SJCRH30 (cell line): ENCODE data around the gene SCGN. TPM values are rescaled to one million over a fixed set of nuclear protein-coding genes. Genes with fewer than 3 reads are reported as not detected.
"Not testable (repeated sequence)": the region's sequence is repeated elsewhere in the genome, so short reads cannot be mapped to it uniquely, and the experiment has no call there.

ENCODE experiments used
- DNase-seq, 2 experiments: peaks; one replicate each; pipeline ENCODE4 v3.0.0-alpha.2; 2015 to 2020
- H3K27ac ChIP-seq: fragments of 250-450 bp; sonication (Bioruptor Pico); 2 replicates; pipeline ENCODE4 v1.5.1; 2020; ENCODE audit warnings: mild to moderate bottlenecking, moderate library complexity
- H3K27me3 ChIP-seq: fragments of 250-450 bp; sonication (Bioruptor Pico); 2 replicates; pipeline ENCODE4 v1.5.1; 2020; ENCODE audit warnings: mild to moderate bottlenecking, moderate library complexity
- H3K36me3 ChIP-seq: fragments of 250-450 bp; sonication (Bioruptor Pico); 2 replicates; pipeline ENCODE4 v1.5.1; 2020; ENCODE audit warnings: mild to moderate bottlenecking, moderate library complexity
- H3K4me1 ChIP-seq: fragments of 250-450 bp; sonication (Bioruptor Pico); 2 replicates; pipeline ENCODE4 v1.5.1; 2020; ENCODE audit warnings: mild to moderate bottlenecking, moderate library complexity
- H3K4me3 ChIP-seq: fragments of 250-450 bp; sonication (Bioruptor Pico); 2 replicates; pipeline ENCODE4 v1.5.1; 2020; ENCODE audit warnings: mild to moderate bottlenecking, moderate library complexity
- H3K9me3 ChIP-seq: fragments of 250-450 bp; sonication (Bioruptor Pico); replicated peaks from 2 replicates; pipeline ENCODE4 v1.5.1; 2020; ENCODE audit warnings: mild to moderate bottlenecking, moderate library complexity
- total RNA-seq: library from RNA; depleted of rRNA; stranded (reverse); fragments of >200 nt; shearing (Covaris generic); gene quantifications from 2 replicates; pipeline ENCODE4 v1.2.3, GENCODE V29; 2014; rRNA removed

The SCGN gene
- total RNA-seq, 1 experiment from 2014 or later = not detected

DNA sequence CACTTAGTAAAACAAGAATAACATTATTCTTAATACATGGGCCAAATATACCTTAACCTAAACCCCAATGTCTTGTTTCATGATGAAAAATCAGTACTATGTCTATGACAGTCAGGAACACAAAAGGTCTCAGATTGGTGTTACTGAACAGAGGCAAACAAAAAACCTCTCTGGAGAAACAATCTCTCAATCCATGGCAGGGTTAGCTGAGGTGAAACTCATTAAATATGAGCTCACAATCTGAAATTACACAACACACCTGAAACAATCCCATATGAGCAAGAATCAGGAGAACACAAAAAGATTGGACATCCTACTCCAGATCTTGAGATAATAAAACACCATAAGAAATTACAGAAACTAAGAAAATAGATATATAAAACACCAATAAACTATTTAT, 96.0 kb downstream of the SCGN start:
- no peaks in the 10 kb centered on the region for H3K9me3 ChIP-seq
- H3K27ac ChIP-seq = no peak overlapping the region
- H3K36me3 ChIP-seq = no peaks in the 10 kb centered on the region
- no peaks in the 10 kb centered on the region for H3K4me1 ChIP-seq
- H3K27me3 ChIP-seq = no peaks in the 10 kb centered on the region
- no peak for DNase-seq
- H3K4me3 ChIP-seq = no peak overlapping the region

DNA sequence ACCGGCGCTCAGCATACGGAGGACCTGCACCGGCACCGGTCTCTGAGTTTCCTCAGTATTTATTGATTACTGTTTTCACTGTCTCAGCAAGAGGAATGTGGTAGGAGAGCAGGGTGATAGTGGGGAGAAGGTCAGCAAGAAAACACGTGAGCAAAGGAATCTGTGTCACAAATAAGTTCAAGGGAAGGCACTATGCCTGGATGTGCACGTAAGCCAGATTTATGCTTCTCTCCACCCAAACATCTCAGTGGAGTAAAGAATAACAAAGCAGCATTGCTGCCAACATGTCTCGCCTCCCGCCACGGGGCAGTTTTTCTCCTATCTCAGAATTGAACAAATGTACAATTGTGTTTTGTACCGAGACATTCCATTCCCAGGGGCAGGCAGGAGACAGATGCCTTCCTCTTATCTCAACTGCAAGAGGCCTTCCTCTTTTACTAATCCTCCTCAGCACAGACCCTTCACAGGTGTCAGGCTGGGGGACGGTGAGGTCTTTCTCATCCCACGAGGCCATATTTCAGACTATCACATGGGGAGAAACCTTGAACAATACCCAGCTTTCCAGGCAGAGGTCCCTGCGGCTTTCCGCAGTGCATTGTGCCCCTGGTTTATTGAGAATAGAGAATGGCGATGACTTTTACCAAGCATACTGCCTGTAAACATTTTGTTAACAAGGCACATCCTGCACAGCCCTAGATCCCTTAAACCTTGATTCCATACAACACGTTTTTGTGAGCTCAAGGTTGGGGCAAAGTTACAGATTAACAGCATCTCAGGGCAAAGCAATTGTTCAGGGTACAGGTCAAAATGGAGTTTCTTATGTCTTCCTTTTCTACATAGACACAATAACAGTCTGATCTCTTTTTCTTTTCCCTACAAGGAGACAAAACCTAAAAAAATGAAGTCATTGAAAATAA, 96.8 kb downstream of the SCGN start:
- H3K9me3 ChIP-seq, H3K27me3 ChIP-seq, H3K4me1 ChIP-seq, H3K36me3 ChIP-seq, H3K27ac ChIP-seq, H3K4me3 ChIP-seq: not testable (repeated sequence)
- DNase-seq = peak in 1 of 2 experiments; percentile 2

DNA sequence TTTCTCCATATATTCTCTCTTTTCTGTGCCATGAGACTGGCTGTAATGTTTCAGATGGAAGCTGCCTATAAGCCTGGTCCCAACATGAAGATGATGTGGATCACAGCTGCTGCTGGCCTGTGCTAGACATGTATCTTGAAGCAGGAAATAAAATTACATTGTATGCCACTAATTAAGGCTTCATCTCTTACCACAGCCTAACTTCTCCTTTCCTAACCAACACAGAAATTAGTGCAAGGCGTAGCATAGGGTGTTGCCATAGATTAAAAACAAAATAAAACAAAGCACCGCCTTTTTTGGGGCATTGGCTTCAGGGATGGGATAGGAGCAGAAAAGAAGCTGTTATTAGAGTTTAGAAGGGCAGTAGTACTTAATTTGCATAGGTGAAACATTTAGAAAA, 97.8 kb downstream of the SCGN start:
- Histone ChIP-seq H3K4me1 (no peaks in the 10 kb centered on the region), H3K27me3 (no peaks in the 10 kb centered on the region), H3K27ac (no peak overlapping the region), H3K36me3 (no peaks in the 10 kb centered on the region), H3K4me3 (no peak overlapping the region), H3K9me3 (no peaks in the 10 kb centered on the region)
- no peak for DNase-seq

DNA sequence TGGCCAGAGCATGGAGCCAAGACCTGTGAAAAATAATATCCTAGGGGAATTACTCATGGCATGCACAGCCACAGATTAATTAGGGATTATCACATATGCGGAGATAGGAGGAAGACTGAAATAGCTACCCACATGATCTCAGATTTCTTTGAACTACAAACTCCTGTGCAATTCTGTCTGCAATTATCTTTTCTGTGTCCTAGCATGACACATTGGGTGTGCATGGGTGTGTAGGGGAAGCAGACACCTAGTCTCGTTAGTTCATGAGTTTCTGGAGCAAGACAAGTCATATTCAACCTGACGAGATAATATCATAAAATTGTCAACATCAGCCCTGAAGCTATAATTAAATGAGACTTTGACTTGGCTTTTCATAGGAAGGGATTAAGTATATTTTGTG, 98.9 kb downstream of the SCGN start:
- H3K4me1 ChIP-seq = no peaks in the 10 kb centered on the region
- no peak for DNase-seq
- H3K27me3 ChIP-seq = no peaks in the 10 kb centered on the region
- H3K36me3 ChIP-seq = no peaks in the 10 kb centered on the region
- H3K27ac ChIP-seq = no peak overlapping the region
- H3K9me3 ChIP-seq = no peaks in the 10 kb centered on the region
- no peak overlapping the region for H3K4me3 ChIP-seq

Other genes starting within 250 kb of the SCGN start
- not detected in 2 replicates for gene SLC17A4, start 102.5 kb downstream of the SCGN start, total RNA-seq
- not detected in 2 replicates for gene SLC17A1, start 179.8 kb downstream of the SCGN start, total RNA-seq
- not detected in 2 replicates for gene SLC17A3, start 222.0 kb downstream of the SCGN start, total RNA-seq